Liver (tissue), 5 donors: ENCODE measurements around the gene ZNF765. TPM values are rescaled to one million over a fixed set of nuclear protein-coding genes. Genes with fewer than 3 reads are reported as not detected.

Experiments used
- polyA plus RNA-seq, 2 donors: library from polyadenylated mRNA; stranded (reverse) in 1 of 2; unstranded in 1 of 2; fragments of 200-250 nt in 1 of 2; fragments of >200 nt in 1 of 2; fragmentation: Nextera tagmentation in 1 of 2; extraction: Ambion mirVana in 1 of 2; gene quantifications; one replicate each; pipeline versions ENCODE4 v1.2.1 to v1.2.3, GENCODE V29; 2013 to 2015
- small RNA-seq: library from RNA; depleted of rRNA; stranded (forward); fragments of <200 nt; gene quantifications from one replicate; pipeline ENCODE3, GENCODE V24; 2014
- total RNA-seq, 2 donors: library from RNA; depleted of rRNA; stranded (reverse); fragments of >200 nt; gene quantifications; one replicate each; pipeline ENCODE4 v1.2.3, GENCODE V29; 2014
- donor health status: healthy.
- donor health status: healthy.
- donor health status: healthy.

The ZNF765 gene
- total and polyA plus RNA-seq, 4 donors = 1.3 to 8.5 (median 5.2) TPM

Small RNAs within 50 kb of the gene (small RNA-seq; reads per million reads assigned to genes)
- not detected for gene RPL39P36

Other genes with a start within 250 kb of the ZNF765 start
- gene ZNF347, start 236.1 kb upstream of the ZNF765 start, total RNA-seq = 1 to 10 TPM; 2.9 to 4.8 TPM
- gene ZNF347, start 236.1 kb upstream of the ZNF765 start, polyA plus RNA-seq = under 1 TPM; 0.55 to 0.83 TPM
- gene ZNF665, start 201.8 kb upstream of the ZNF765 start, total RNA-seq = 1 to 10 TPM in 1 of 2 donors, under 1 TPM in 1; 0.50 to 1.0 TPM
- gene ZNF665, start 201.8 kb upstream of the ZNF765 start, polyA plus RNA-seq = under 1 TPM; 0.09 to 0.29 TPM
- gene ZNF677, start 140.3 kb upstream of the ZNF765 start, total RNA-seq = 1 to 10 TPM; 1.8 to 6.8 TPM
- gene ZNF677, start 140.3 kb upstream of the ZNF765 start, polyA plus RNA-seq = 1 to 10 TPM; 1.0 to 1.1 TPM
- not detected for gene VN1R2, start 136.9 kb upstream of the ZNF765 start, total RNA-seq
- gene VN1R2, start 136.9 kb upstream of the ZNF765 start, polyA plus RNA-seq = not detected
- gene VN1R4, start 127.4 kb upstream of the ZNF765 start, total RNA-seq = not detected
- gene VN1R4, start 127.4 kb upstream of the ZNF765 start, polyA plus RNA-seq = not detected
- 1 to 10 TPM; 2.3 to 5.8 TPM for gene ZNF845, start 61.4 kb upstream of the ZNF765 start, total RNA-seq
- under 1 TPM; 0.68 to 0.74 TPM for gene ZNF845, start 61.4 kb upstream of the ZNF765 start, polyA plus RNA-seq
- 1 to 10 TPM; 1.7 to 5.2 TPM for gene ZNF525, start 29.4 kb upstream of the ZNF765 start, total RNA-seq
- 1 to 10 TPM; 1.1 to 1.2 TPM for gene ZNF525, start 29.4 kb upstream of the ZNF765 start, polyA plus RNA-seq
- 1 to 10 TPM; 6.2 to 6.3 TPM for gene ZNF761, start 36.8 kb downstream of the ZNF765 start, total RNA-seq
- gene ZNF761, start 36.8 kb downstream of the ZNF765 start, polyA plus RNA-seq = 1 to 10 TPM; 2.7 to 4.0 TPM
- 1 to 10 TPM; 1.9 to 4.1 TPM for gene ZNF813, start 72.6 kb downstream of the ZNF765 start, total RNA-seq
- gene ZNF813, start 72.6 kb downstream of the ZNF765 start, polyA plus RNA-seq = under 1 TPM; 0.35 to 0.57 TPM
- 1 to 10 TPM; 6.9 to 9.7 TPM for gene ZNF331, start 143.0 kb downstream of the ZNF765 start, total RNA-seq
- 1 to 10 TPM; 2.8 to 4.6 TPM for gene ZNF331, start 143.0 kb downstream of the ZNF765 start, polyA plus RNA-seq
- not detected for gene DPRX, start 236.8 kb downstream of the ZNF765 start, total RNA-seq
- gene DPRX, start 236.8 kb downstream of the ZNF765 start, polyA plus RNA-seq = not detected